Suppressor macrophage treated with lipopolysaccharide for 4 hours (primary cell): ENCODE data around the gene ISCU.
A peak's percentile ranks its signal among the peaks of the same experiment; 100 is the strongest.
"Not testable (repeated sequence)": the region's sequence is repeated elsewhere in the genome, so short reads cannot be mapped to it uniquely, and the experiment has no call there.

ENCODE experiments used
- DNase-seq: peaks from one replicate; pipeline ENCODE4 v3.0.0-alpha.2; 2020

ISCU gene

GRCh38 chr12:108572166-108572790, 9.9 kb downstream of the ISCU start:
- DNase-seq = peak; percentile 23

DNA sequence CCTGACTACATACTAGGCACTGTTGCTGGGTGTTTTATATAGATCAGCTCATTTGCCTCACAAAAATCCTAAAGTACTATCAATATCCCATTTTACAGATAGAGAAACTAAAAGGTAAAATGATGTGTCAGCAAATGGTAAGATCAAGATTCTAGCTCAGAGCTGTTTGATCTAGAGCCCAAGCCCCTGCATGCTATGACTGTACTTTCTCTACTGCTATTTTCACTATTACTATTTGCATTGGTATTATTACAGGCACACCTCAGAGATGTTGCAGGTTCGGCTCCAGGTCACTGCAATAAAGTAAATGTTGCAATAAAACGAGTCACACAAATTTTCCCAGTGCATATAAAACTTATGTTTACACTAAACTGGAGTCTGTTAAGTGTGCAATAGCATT, 10.9 kb downstream of the ISCU start:
- no peak for DNase-seq

DNA sequence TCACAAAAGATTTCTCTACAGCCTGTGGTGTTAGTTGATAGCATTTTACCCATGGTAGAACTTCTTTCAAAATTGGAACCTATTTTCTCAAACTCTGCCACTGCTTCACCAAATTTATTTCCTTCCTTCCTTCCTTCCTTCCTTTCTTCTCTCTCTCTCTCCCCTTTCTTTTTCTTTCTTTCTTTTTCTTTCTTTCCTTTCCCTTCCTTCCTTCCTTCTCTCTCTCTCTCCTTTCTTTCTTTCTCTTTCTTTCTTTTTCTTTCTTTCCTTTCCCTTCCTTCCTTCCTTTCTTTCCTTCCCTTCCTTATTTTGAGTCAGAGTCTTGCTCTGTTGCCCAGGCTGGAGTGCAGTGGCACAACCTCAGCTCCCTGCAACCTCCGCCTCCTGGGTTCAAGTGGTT, 11.9 kb downstream of the ISCU start:
- DNase-seq = not testable (repeated sequence)

DNA sequence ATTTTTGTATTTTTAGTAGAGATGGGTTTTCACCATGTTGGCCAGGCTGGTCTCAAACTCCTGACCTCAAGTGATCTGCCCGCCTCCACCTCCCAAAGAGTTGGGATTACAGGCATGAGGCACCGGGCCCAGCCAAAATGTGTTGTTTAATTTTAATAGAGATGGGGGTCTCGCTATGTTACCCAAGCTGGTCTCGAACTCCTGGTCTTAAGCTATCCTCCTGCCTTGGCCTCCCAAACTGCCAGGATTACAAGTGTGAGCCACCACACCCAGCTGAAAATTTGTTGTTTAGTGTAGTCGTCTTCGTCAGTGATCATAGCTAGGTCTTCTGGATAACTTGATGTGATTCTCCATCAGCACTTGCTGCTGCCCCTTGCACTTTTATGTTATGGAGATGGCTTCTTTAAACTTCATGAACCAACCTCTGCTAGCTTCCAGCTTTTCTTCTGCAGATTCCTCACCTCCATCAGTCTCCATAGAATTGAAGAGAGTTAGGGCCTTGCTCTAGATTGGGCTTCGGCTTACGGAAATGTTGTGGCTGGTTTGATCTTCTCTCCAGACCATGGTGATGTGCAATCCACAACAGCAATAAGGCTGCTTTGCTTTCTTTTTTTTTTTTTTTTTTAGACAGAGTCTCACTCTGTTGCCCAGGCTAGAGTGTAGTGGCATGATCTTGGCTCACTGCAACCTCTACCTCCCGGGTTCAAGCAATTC, 13.0 kb downstream of the ISCU start:
- no peak for DNase-seq

- DNase-seq = no peak
Measured at GRCh38 chr12:108576660-108577234, 14.4 kb downstream of the ISCU start.

DNA sequence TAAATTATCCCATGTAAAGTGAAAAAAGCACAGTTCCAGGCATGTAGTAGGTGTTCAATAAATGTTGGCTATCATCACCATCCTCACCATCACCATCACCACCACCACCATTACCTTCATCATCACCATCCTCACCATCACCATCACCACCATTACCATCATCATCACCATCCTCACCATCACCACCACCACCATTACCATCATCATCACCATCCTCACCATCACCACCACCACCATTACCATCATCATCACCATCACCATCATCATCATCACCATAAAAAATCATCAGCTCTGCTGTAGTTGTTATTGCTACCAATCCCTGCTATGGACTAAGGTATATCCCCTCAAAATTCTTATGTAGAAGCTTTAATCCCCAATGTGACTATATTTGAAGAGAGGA, 15.1 kb downstream of the ISCU start:
- no peak for DNase-seq

DNA sequence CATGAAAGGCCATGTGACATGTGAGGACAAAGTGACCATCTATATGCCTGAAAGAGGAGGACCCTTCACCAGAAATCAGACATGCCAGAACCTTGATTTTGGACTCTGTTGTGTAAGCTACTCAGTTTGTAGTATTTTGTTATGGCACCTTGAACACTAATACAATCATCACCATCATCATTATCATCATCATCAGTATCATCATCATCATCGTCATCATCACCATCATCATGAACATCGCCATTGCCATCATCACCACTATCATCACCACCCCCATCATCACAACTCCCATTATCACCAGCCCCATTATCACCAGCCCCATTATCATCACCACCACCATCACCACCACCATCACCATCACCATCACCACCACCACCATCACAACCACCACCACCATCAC, 15.9 kb downstream of the ISCU start:
- DNase-seq = no peak

DNA sequence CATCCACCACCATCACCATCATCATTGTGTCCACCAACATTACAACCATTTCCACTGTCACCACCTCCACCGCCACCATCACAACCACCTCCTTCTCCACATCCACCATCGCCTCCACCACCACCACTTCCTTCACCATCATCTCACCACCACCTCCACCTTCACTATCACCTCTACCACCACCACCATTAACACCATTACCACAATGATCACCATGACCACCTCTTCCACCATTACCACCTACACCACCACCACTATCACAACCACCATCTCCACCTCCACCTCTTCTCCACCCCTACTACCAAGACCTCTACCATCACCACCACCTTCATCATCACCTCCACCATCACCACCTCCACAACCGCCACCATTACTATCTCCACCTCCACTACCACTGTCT, 16.4 kb downstream of the ISCU start:
- no peak for DNase-seq

DNA sequence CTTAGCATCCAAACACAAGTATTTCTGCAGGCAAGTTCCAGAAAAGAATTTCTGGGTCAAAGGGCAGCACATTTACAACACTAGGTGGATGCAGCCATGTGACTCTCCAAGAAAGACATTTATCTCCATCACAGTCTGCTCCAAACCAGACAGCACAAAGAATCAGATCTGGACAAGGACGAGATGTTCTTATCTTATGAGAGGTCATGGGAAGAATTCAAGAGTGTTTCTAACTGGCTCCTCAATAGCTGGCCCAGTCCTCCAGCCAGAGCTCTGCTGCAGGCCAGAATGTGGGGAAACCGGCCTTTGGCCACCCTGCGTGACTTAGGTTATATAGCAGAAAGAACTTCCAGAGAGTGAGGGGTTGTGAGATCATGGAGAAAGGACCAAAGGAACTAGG, 18.1 kb downstream of the ISCU start:
- no peak for DNase-seq

DNA sequence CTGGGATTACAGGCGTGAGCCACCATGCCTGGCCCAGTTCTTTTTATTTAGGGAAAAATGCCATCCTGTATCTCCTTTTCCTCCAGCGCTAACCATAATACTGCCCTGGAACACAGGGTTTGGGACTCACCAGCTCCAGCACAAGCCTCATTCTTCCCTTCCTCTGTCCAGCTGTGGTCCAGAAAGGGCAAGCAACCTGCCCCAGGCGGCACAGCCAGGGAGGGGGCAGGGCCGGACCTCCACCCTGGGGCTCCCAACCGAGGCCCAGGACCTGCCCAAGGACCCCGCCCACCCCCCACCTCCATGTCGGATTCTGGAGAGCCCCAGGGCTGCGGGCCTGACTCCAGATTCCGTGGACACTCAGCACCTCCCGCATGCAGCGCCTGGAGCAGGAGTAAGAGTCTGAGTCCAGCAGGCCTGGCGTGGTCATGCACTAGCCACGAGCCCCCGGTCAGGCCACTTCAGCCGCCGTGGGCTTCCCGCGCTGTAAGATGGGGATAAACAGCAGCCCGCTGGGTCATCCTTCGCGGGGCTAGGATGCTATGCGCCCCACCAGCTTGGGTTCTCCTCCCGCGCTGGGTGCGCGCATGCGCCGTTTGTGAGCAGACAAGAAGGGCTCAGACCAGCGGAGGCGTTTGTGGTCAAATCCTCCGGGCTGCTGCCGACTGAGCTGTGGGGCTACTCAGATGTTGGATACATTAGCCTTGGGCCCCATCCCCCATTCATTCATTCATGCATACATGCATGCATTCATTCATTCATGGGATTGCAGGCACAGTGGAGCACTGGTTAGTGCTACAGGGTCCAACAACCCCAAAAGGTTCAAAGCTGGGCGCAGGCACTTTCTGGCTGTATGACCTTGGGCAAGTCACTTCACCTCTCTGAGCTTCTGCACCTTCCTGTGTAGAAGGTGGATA, 19.2 kb downstream of the ISCU start:
- no peak for DNase-seq

DNA sequence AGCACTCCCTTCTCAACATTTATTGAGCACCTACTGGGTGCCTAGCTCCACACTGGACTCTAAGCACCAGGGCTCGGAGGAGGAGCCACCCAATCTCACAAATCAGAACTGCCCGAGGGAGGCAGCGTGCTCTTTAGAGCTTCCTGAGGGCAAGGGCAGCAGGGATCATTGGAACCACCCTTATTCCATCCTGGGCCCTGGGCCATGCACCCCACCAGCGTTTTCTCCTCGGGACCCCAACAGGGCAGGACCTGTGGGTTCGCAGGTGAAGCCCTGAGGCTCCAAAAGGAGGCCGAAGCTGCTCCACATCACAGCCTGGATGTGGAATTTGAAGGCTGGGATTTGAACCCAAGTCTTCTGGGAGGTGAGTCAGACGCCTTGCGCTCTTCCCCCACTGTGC, 20.1 kb downstream of the ISCU start:
- no peak for DNase-seq

DNA sequence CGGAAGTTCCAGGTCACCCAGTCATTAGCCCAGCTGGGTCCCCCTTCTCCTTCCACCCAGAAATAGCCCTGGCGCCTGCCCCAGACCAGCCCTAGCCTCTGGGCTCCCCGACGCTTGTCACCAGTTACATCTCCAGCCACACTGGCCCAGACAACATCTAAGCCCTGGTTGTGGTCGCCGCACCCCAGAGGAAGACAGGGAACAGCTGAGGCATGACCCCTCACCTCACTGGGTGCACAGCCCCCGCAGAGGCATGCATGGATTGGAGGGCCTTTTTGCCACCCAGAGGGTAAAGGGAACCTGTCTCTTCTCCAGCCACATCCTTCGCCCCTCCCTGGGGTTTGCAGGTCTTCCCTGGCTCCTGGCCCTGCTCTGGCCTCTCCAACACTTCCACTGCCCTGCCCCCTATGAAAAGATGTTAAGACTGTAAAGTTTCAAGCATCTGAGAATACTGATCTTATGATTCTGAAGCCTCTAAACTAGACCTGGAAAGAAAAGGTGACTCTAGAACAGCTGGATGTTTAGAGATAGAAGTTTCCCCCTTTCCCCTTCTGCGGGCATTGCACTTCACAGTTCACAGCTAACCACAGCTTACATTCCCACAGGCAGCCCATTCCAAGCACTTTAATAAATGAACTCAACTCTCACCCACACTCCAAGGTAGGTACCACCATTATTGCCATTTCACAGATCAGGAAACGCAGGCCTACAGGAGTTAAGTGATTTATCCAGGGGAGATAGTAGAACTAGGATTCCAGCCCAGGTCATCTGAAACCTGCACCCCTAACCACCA, 20.8 kb downstream of the ISCU start:
- DNase-seq = no peak

DNA sequence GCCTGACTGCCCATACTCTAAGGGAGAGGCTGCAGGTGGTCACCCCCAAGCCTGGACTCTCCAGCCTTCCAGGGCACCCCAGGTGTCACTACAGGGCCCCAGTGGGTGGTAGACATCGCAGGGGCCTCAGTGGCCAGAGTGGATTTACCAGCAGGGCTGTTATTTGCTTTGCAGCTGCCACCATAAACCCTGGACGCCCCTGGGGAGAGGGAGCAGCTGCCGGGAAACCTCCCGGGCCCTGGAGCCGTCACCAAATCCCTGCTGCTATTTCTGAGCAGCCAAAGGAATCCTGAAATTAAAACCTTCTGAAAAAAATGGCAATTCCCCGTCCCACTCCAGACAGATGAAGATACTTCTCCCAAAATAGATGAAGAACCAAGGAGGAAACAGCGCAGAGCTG, 21.6 kb downstream of the ISCU start:
- DNase-seq = no peak

DNA sequence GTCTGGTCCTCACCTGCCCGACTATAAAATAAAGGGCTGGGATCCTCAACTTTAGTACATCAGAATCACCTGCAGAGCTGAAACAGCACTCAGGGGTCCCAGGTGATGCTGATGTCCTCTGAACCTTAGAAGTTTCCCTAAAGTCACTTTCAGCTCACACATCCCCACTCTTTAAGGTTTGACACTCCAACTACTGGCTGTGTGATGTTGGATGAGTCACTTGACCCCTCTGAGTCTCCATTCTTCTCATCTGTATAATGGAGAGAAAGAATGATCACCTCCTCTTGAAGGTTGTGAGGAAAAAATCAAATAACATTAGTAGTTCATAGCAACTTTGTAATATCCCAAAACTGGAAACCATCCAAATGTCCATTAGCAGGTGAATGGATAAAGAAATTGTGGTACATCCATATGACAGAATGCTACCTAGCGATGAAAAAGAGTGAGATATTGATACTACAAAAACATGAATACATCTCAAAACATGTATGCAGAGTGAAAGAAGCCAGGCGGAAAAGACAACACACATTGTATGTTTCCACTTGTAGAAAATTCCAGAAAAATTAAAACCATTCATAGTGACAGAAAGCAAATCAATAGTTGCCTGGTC, 22.2 kb downstream of the ISCU start:
- no peak for DNase-seq

GRCh38 chr12:108585864-108586263, 23.5 kb downstream of the ISCU start:
- no peak for DNase-seq

- no peak for DNase-seq
Measured at GRCh38 chr12:108586306-108586705, 23.9 kb downstream of the ISCU start.

- DNase-seq = no peak
Measured at GRCh38 chr12:108587826-108588225, 25.4 kb downstream of the ISCU start.

GRCh38 chr12:108589028-108589839, 26.8 kb downstream of the ISCU start:
- DNase-seq = no peak

DNA sequence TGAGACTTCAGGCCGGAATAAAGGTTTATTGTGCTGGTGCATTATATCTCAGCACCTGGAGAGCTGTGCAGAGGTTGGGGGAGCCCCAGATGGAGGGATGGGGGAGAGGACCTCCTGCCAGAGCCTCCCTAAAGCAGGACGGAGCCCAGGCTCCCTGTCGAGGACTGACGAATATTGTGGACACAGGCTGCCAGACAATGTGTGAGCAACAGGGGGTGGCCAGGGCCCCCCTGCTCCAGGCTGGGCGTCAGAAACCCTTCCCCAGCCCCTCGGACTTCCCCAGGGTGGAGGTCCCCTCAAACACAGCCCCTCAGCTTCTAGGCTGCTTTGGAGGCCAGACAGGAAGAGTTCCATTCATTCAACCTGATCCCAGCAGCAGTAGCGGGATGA, 27.4 kb downstream of the ISCU start:
- DNase-seq = no peak

GRCh38 chr12:108590463-108590862, 28.1 kb downstream of the ISCU start:
- not testable (repeated sequence) for DNase-seq

DNA sequence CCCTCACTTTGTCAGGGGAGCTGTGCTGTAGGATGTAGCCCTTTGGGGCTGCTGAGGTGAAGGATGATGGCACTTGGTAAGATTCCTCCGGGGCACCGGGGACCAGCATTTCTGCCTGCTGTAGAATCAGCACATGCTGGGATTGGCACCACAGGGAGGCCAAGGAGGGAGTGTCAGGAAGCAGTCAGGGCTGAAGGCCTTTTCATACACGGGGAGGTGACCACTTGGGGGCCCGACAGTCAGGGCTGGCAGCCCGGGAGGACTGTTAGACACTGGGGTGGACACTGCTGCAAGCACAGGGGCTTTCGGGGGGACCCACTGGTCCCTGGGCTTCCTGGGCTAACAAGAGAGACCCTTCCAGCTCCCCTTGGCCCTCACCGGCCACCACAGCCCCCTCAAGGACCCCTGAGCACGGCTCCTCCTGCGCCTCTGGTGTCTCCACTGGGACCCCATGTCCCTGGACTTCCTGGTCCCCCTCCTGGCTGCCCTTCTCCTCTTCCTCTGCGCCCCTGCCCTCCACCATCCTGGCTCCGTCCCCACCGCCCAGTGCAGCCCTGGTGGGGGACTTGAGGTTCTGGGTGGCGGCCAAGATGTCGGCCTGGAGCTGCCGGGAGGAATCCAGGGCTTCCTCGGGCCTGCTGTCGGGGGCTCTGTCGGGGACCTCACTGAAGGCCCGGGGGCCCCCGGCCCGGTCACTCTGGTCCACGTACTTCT, 29.0 kb downstream of the ISCU start:
- no peak for DNase-seq
